HepG2 (cell line): ENCODE data around the gene P2RX6. TPM values are rescaled to one million over a fixed set of nuclear protein-coding genes. Genes with fewer than 3 reads are reported as not detected.

Experiments
- CREB1 ChIP-seq, 2 experiments: fragments of 450-650 bp in 1 of 2; IDR thresholded peaks; 2 replicates each; pipeline ENCODE4 v1.6.1; 2016 to 2017; ENCODE audit warnings: control low read depth in 1 of 2, mild to moderate bottlenecking in 1 of 2, missing compliant biosample characterization in 1 of 2, missing genetic modification characterization in 1 of 2
- ISX ChIP-seq: sonication (generic); formaldehyde crosslinking; conservative IDR thresholded peaks from 2 replicates; pipeline ENCODE4 v1.5.0; 2020; ENCODE audit warnings: missing genetic modification reagents
- KDM1A ChIP-seq: IDR thresholded peaks from 2 replicates; pipeline ENCODE4 v1.6.1; 2016; ENCODE audit warnings: missing compliant biosample characterization
- MAF1 ChIP-seq: sonication (generic); formaldehyde crosslinking; IDR thresholded peaks from 2 replicates; pipeline ENCODE4 v1.5.0; 2020; ENCODE audit warnings: missing genetic modification reagents, borderline replicate concordance
- NCOA5 ChIP-seq: sonication (generic); formaldehyde crosslinking; IDR thresholded peaks from 2 replicates; pipeline ENCODE4 v1.4.0; 2020; ENCODE audit warnings: missing genetic modification reagents
- PLRG1 ChIP-seq: fragments of 450-650 bp; conservative IDR thresholded peaks from 2 replicates; pipeline ENCODE4 v1.6.1; 2016
- SPEN ChIP-seq: sonication (generic); formaldehyde crosslinking; IDR thresholded peaks from 2 replicates; pipeline ENCODE4 v1.5.1; 2020; ENCODE audit warnings: low read depth, mild to moderate bottlenecking, missing genetic modification reagents
- SUZ12 ChIP-seq: fragments of 150-350 bp; IDR thresholded peaks from 2 replicates; pipeline ENCODE4 v1.6.1; 2014; ENCODE audit warnings: low read depth, low read length
- ZBTB7B ChIP-seq: sonication (generic); formaldehyde crosslinking; IDR thresholded peaks from 2 replicates; pipeline ENCODE4 v1.4.0; 2020; ENCODE audit warnings: missing genetic modification reagents
- ZNF382 ChIP-seq: sonication (generic); formaldehyde crosslinking; IDR thresholded peaks from 2 replicates; pipeline ENCODE4 v1.5.0; 2020; ENCODE audit warnings: missing genetic modification reagents, mild to moderate bottlenecking, borderline replicate concordance
- ZNF549 ChIP-seq: sonication (generic); formaldehyde crosslinking; IDR thresholded peaks from 2 replicates; pipeline ENCODE4 v1.5.0; 2020; ENCODE audit warnings: missing genetic modification reagents
- ZNF788 ChIP-seq: sonication (generic); formaldehyde crosslinking; IDR thresholded peaks from 2 replicates; pipeline ENCODE4 v1.5.0; 2020; ENCODE audit warnings: mild to moderate bottlenecking, missing genetic modification reagents, borderline replicate concordance
- ZNF891 ChIP-seq: sonication (generic); formaldehyde crosslinking; IDR thresholded peaks from 2 replicates; pipeline ENCODE4 v1.5.0; 2020; ENCODE audit warnings: mild to moderate bottlenecking, missing genetic modification reagents
- ZSCAN22 ChIP-seq: sonication (generic); formaldehyde crosslinking; IDR thresholded peaks from 2 replicates; pipeline ENCODE4 v1.4.0; 2020; ENCODE audit warnings: mild to moderate bottlenecking, missing genetic modification reagents
- polyA plus RNA-seq, 8 experiments: library from polyadenylated mRNA; depleted of rRNA in 3 of 8; stranded (reverse) in 7 of 8; unstranded in 1 of 8; fragments of >200 nt; fragmentation: Illumina TruSeq in 4 of 8; extraction: Trizol in 4 of 8; gene quantifications; 2 replicates each; pipeline versions ENCODE4 v1.2.1 to v1.2.3, GENCODE V29; 2011 to 2016; ENCODE audit warnings: low read depth in 4 of 8, missing spikeins in 1 of 8, mixed read lengths in 1 of 8; ENCODE audit not compliant: insufficient read depth in 1 of 8
- total RNA-seq, 5 experiments: library from RNA; depleted of rRNA; stranded (reverse); fragments of >200 nt; fragmentation: Illumina TruSeq; extraction: Trizol; gene quantifications; 2 replicates each; pipeline ENCODE4 v1.2.3, GENCODE V29; 2016; ENCODE audit warnings: low read depth in 1 of 5
- TF ChIP-seq, protein P1 (sequence below): sonication (generic); formaldehyde crosslinking; IDR thresholded peaks from 2 replicates; pipeline ENCODE4 v1.5.1; 2020; ENCODE audit warnings: mild to moderate bottlenecking, missing genetic modification reagents, moderate library complexity
- TF ChIP-seq, protein P2 (sequence below), 2 experiments: sonication (generic) in 1 of 2; formaldehyde crosslinking in 1 of 2; IDR thresholded peaks; 2 replicates each; pipeline versions ENCODE4 v1.4.0 to v1.6.1; 2016 to 2020; ENCODE audit warnings: borderline replicate concordance in 1 of 2, low read depth in 1 of 2, mild to moderate bottlenecking in 1 of 2, missing genetic modification reagents in 1 of 2
- TF ChIP-seq, protein P3 (sequence below): sonication (generic); formaldehyde crosslinking; IDR thresholded peaks from 2 replicates; pipeline ENCODE4 v1.4.0; 2020; ENCODE audit warnings: missing genetic modification reagents
- TF ChIP-seq, protein P4 (sequence below): sonication (generic); formaldehyde crosslinking; IDR thresholded peaks from 2 replicates; pipeline ENCODE4 v1.8.1; 2023; ENCODE audit warnings: missing genetic modification reagents, inconsistent platforms, borderline replicate concordance

The P2RX6 gene
- total and polyA plus RNA-seq, 2 of the 13 experiments (the other 11 are each of a cell fraction or from before 2014, with no cell fraction given): 0.04 to 0.12 TPM

- TF ChIP-seq SPEN (CRISPR knock-in tag): no peak
- no peak for TF ChIP-seq ZSCAN22
- no peak for TF ChIP-seq SUZ12
- TF ChIP-seq, protein P1, sequence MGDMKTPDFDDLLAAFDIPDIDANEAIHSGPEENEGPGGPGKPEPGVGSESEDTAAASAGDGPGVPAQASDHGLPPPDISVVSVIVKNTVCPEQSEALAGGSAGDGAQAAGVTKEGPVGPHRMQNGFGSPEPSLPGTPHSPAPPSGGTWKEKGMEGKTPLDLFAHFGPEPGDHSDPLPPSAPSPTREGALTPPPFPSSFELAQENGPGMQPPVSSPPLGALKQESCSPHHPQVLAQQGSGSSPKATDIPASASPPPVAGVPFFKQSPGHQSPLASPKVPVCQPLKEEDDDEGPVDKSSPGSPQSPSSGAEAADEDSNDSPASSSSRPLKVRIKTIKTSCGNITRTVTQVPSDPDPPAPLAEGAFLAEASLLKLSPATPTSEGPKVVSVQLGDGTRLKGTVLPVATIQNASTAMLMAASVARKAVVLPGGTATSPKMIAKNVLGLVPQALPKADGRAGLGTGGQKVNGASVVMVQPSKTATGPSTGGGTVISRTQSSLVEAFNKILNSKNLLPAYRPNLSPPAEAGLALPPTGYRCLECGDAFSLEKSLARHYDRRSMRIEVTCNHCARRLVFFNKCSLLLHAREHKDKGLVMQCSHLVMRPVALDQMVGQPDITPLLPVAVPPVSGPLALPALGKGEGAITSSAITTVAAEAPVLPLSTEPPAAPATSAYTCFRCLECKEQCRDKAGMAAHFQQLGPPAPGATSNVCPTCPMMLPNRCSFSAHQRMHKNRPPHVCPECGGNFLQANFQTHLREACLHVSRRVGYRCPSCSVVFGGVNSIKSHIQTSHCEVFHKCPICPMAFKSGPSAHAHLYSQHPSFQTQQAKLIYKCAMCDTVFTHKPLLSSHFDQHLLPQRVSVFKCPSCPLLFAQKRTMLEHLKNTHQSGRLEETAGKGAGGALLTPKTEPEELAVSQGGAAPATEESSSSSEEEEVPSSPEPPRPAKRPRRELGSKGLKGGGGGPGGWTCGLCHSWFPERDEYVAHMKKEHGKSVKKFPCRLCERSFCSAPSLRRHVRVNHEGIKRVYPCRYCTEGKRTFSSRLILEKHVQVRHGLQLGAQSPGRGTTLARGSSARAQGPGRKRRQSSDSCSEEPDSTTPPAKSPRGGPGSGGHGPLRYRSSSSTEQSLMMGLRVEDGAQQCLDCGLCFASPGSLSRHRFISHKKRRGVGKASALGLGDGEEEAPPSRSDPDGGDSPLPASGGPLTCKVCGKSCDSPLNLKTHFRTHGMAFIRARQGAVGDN (CRISPR knock-in tag): peak; percentile 43; the same call in 1 of the 2 replicates
- no peak for TF ChIP-seq MAF1 (CRISPR knock-in tag)
- no peak for TF ChIP-seq ZNF891
- no peak for TF ChIP-seq ZNF788 (CRISPR knock-in tag)
- TF ChIP-seq CREB1 (IDR thresholded peaks at IDR 0.05): 0 out of 2 replicates have a peak, but pooled peaks have one; percentile 11
- TF ChIP-seq CREB1 (CRISPR knock-in tag; IDR thresholded peaks at IDR 0.05): no peak
- TF ChIP-seq, protein P2, sequence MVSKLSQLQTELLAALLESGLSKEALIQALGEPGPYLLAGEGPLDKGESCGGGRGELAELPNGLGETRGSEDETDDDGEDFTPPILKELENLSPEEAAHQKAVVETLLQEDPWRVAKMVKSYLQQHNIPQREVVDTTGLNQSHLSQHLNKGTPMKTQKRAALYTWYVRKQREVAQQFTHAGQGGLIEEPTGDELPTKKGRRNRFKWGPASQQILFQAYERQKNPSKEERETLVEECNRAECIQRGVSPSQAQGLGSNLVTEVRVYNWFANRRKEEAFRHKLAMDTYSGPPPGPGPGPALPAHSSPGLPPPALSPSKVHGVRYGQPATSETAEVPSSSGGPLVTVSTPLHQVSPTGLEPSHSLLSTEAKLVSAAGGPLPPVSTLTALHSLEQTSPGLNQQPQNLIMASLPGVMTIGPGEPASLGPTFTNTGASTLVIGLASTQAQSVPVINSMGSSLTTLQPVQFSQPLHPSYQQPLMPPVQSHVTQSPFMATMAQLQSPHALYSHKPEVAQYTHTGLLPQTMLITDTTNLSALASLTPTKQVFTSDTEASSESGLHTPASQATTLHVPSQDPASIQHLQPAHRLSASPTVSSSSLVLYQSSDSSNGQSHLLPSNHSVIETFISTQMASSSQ (IDR thresholded peaks at IDR 0.05; ENCODE audit: low read depth): no peak
- TF ChIP-seq, protein P2 (CRISPR knock-in tag; IDR thresholded peaks at IDR 0.05; ENCODE audit: borderline replicate concordance): no peak
- TF ChIP-seq PLRG1: no peak
- TF ChIP-seq, protein P3, sequence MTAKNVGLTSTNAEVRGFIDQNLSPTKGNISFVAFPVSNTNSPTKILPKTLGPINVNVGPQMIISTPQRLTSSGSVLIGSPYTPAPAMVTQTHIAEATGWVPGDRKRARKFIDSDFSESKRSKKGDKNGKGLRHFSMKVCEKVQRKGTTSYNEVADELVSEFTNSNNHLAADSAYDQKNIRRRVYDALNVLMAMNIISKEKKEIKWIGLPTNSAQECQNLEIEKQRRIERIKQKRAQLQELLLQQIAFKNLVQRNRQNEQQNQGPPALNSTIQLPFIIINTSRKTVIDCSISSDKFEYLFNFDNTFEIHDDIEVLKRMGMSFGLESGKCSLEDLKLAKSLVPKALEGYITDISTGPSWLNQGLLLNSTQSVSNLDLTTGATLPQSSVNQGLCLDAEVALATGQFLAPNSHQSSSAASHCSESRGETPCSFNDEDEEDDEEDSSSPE (CRISPR knock-in tag): no peak
- TF ChIP-seq NCOA5: no peak
- no peak for TF ChIP-seq ZBTB7B (CRISPR knock-in tag)
- TF ChIP-seq, protein P4, sequence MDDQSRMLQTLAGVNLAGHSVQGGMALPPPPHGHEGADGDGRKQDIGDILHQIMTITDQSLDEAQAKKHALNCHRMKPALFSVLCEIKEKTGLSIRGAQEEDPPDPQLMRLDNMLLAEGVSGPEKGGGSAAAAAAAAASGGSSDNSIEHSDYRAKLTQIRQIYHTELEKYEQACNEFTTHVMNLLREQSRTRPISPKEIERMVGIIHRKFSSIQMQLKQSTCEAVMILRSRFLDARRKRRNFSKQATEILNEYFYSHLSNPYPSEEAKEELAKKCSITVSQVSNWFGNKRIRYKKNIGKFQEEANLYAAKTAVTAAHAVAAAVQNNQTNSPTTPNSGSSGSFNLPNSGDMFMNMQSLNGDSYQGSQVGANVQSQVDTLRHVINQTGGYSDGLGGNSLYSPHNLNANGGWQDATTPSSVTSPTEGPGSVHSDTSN (CRISPR knock-in tag): peak; percentile 65; the same call in 1 of the 2 replicates
- TF ChIP-seq KDM1A (CRISPR knock-in tag): no peak
- TF ChIP-seq ZNF382 (CRISPR knock-in tag): no peak
- TF ChIP-seq ZNF549 (CRISPR knock-in tag): no peak
- no peak for TF ChIP-seq ISX
Measured at GRCh38 chr22:21045585-21046294, 30.8 kb downstream of the P2RX6 start, which contains the start of gene LRRC74B (continued).
